K562 (cell line): ENCODE measurements around the gene LTBR. TPM values are rescaled to one million over a fixed set of nuclear protein-coding genes. Genes with fewer than 3 reads are reported as not detected.

Source experiments
- ATAC-seq: fragments of 200-7000 bp; cut with Tn5 transposase; 3 replicates; pipeline ENCODE4 v1.9.1; 2020; ENCODE audit warnings: moderate library complexity
- BruUV-seq: library from RNA; stranded (reverse); fragments of 400-500 nt; replicated peaks from 2 replicates; lab custom pipeline; 2021; lab: Mats Ljungman, UMichigan
- CTCF ChIA-PET: fragments of 300-600 bp; formaldehyde crosslinking; extraction: SDS; loops from one replicate; lab custom pipeline; 2021; ENCODE audit warnings: low intra/inter-chr PET ratio; lab: Yijun Ruan, JAX
- POLR2A ChIA-PET: fragments of 300-600, 350-650 bp; sonication (Branson Sonifier 250); formaldehyde crosslinking; extraction: SDS; loops from one replicate; lab custom pipeline; 2021; ENCODE audit warnings: antibody characterized with exemption, inconsistent platforms; lab: Yijun Ruan, JAX
- DNase-seq, 4 experiments: peaks; one replicate each; pipeline versions ENCODE4 v3.0.0 to v3.0.0-alpha.2; 2011 to 2018; ENCODE audit warnings: low spot score in 3 of 4, mixed read lengths in 3 of 4; ENCODE audit errors: extremely low read depth in 1 of 4
- FAIRE-seq: peaks from 2 replicates; lab custom pipeline; 2011; peaks lifted over from hg19 to GRCh38; lab: Jason Lieb, UNC
- H2AFZ ChIP-seq: 2 replicates; pipeline ENCODE4 v1.6.0; 2011; ENCODE audit warnings: low read depth, low read length, control low read depth, inconsistent platforms
- H3K27ac ChIP-seq: fragments of 200-600 bp; 3 replicates; pipeline ENCODE4 v1.8.0; 2011; ENCODE audit warnings: low read depth, mild to moderate bottlenecking, control low read depth, inconsistent platforms, low read length, moderate library complexity, mixed read lengths; ENCODE audit errors: extremely low read depth
- H3K27me3 ChIP-seq, 2 experiments: fragments of 300-600 bp in 1 of 2; 2 replicates in 1 of 2; 3 replicates in 1 of 2; pipeline versions ENCODE4 v1.6.0 to v1.8.0; 2011; ENCODE audit warnings: inconsistent platforms in 2 of 2, low read length in 2 of 2, mild to moderate bottlenecking in 1 of 2, mixed read lengths in 1 of 2, moderate library complexity in 1 of 2; ENCODE audit not compliant: control insufficient read depth in 2 of 2, insufficient read depth in 2 of 2
- H3K36me3 ChIP-seq: fragments of 300-600 bp; 3 replicates; pipeline ENCODE4 v1.8.0; 2011; ENCODE audit warnings: mild to moderate bottlenecking, low read length, inconsistent platforms; ENCODE audit not compliant: control insufficient read depth, insufficient read depth
- H3K4me1 ChIP-seq, 2 experiments: fragments of 200-600 bp in 1 of 2; replicated peaks in 1 of 2; 2 replicates in 1 of 2; 3 replicates in 1 of 2; pipeline versions ENCODE4 v1.5.1 to v1.8.0; 2011; ENCODE audit warnings: inconsistent platforms in 2 of 2, low read length in 2 of 2, mild to moderate bottlenecking in 1 of 2, mixed read lengths in 1 of 2, moderate library complexity in 1 of 2; ENCODE audit not compliant: control insufficient read depth in 2 of 2, insufficient read depth in 2 of 2
- H3K4me2 ChIP-seq: 2 replicates; pipeline ENCODE4 v1.6.1; 2011; ENCODE audit warnings: low read length, control low read depth, inconsistent platforms, mixed read lengths; ENCODE audit not compliant: insufficient read depth
- H3K4me3 ChIP-seq: fragments of 200-600 bp; sonication (generic), shearing (Covaris generic); 2 replicates; pipeline ENCODE4 v1.5.1; 2016; ENCODE audit warnings: control low read depth, inconsistent platforms
- H3K79me2 ChIP-seq: fragments of 200-600 bp; 3 replicates; pipeline ENCODE4 v1.8.0; 2011; ENCODE audit warnings: low read length, inconsistent platforms; ENCODE audit not compliant: control insufficient read depth, insufficient read depth
- H3K9ac ChIP-seq, 2 experiments: 2 replicates each; pipeline versions ENCODE4 v1.6.0 to v1.6.1; 2011; ENCODE audit warnings: low read depth in 2 of 2, low read length in 2 of 2, control low read depth in 1 of 2, inconsistent platforms in 1 of 2, mild to moderate bottlenecking in 1 of 2, mixed read lengths in 1 of 2; ENCODE audit not compliant: insufficient read depth in 1 of 2
- H3K9me1 ChIP-seq: one replicate; pipeline ENCODE4 v1.6.0; 2011; ENCODE audit warnings: inconsistent platforms, mild to moderate bottlenecking, low read length, moderate library complexity; ENCODE audit not compliant: control insufficient read depth, insufficient read depth
- H3K9me3 ChIP-seq: replicated peaks from 2 replicates; pipeline ENCODE4 v1.5.1; 2011; ENCODE audit warnings: low read depth, low read length, inconsistent platforms; ENCODE audit not compliant: control insufficient read depth, insufficient read depth
- H4K20me1 ChIP-seq: replicated peaks from 2 replicates; pipeline ENCODE4 v1.6.1; 2011; ENCODE audit warnings: low read length, inconsistent platforms, mixed read lengths; ENCODE audit not compliant: control insufficient read depth, insufficient read depth
- ARID3B ChIP-seq: fragments of 250-450 bp; sonication (Bioruptor Pico); IDR thresholded peaks from 2 replicates; pipeline ENCODE4 v1.4.0; 2020; ENCODE audit warnings: borderline replicate concordance
- HNRNPL ChIP-seq: fragments of 200-400 bp; formaldehyde crosslinking; IDR thresholded peaks from 2 replicates; pipeline ENCODE4 v1.6.1; 2017; ENCODE audit warnings: low read depth, mild to moderate bottlenecking, low read length
- ILK ChIP-seq: fragments of 450-650 bp; IDR thresholded peaks from 2 replicates; pipeline ENCODE4 v1.6.1; 2016; ENCODE audit warnings: missing genetic modification characterization, low read depth, mild to moderate bottlenecking, missing compliant biosample characterization, moderate library complexity, borderline replicate concordance
- IRF2 ChIP-seq: sonication (generic); formaldehyde crosslinking; IDR thresholded peaks from 2 replicates; pipeline ENCODE4 v1.8.1; 2022; ENCODE audit warnings: mild to moderate bottlenecking, missing genetic modification reagents
- KAT7 ChIP-seq: sonication (generic); formaldehyde crosslinking; IDR thresholded peaks from 2 replicates; pipeline ENCODE4 v1.8.0; 2022; ENCODE audit warnings: missing genetic modification reagents, mild to moderate bottlenecking, borderline replicate concordance
- TFAP4 ChIP-seq: sonication (generic); formaldehyde crosslinking; IDR thresholded peaks from 2 replicates; pipeline ENCODE4 v1.8.0; 2022; ENCODE audit warnings: missing genetic modification reagents, mild to moderate bottlenecking, moderate library complexity, borderline replicate concordance
- ZMIZ1 ChIP-seq, 2 experiments: fragments of 150-350 bp in 1 of 2; IDR thresholded peaks; 2 replicates each; pipeline ENCODE4 v1.6.1; 2012 to 2016; ENCODE audit warnings: low read depth in 2 of 2, low read length in 2 of 2, mild to moderate bottlenecking in 1 of 2, moderate library complexity in 1 of 2
- ZNF146 ChIP-seq: IDR thresholded peaks from one replicate; pipeline ENCODE4 v1.6.1; 2018; ENCODE audit warnings: missing compliant biosample characterization; ENCODE audit not compliant: unreplicated experiment
- ZNF586 ChIP-seq: fragments of 450-650 bp; formaldehyde crosslinking; conservative IDR thresholded peaks from 2 replicates; pipeline ENCODE4 v1.4.0; 2020; ENCODE audit warnings: mild to moderate bottlenecking, moderate library complexity
- WGBS: fragments of 100-300 bp; shearing (Covaris generic); methylation state at CpG from one replicate; pipeline ENCODE4 v1.1.6; 2016; ENCODE audit warnings: low coverage, mixed read lengths; ENCODE audit not compliant: insufficient coverage; ENCODE audit errors: missing lambda C conversion rate; 5-methylcytosine and 5-hydroxymethylcytosine counted together
- in situ Hi-C: fragments of 300-500 bp; cut with MboI; formaldehyde crosslinking; loops from 4 replicates; pipeline ENCODE4 v1.15.0; 2018; ENCODE audit warnings: inconsistent platforms, mixed read lengths
- intact Hi-C: fragments of 100-400 bp; cut with micrococcal nuclease; formaldehyde crosslinking; loops from 2 replicates; pipeline ENCODE4 v1.14.2; 2022
- polyA plus RNA-seq, 8 experiments: library from polyadenylated mRNA; depleted of rRNA in 4 of 8; stranded (reverse) in 5 of 8; unstranded in 3 of 8; fragments of >200 nt; fragmentation: Nextera tagmentation in 2 of 8; fragmentation: Illumina TruSeq in 1 of 8; extraction: Ambion mirVana in 2 of 8; extraction: Trizol in 1 of 8; gene quantifications; 2 replicates each; pipeline versions ENCODE4 v1.2.1 to v1.2.3, GENCODE V29; 2011 to 2014; ENCODE audit warnings: inconsistent platforms in 1 of 8, missing spikeins in 1 of 8
- total RNA-seq, 7 experiments: library from RNA; depleted of rRNA in 6 of 7; stranded (reverse); fragments of >200 nt in 6 of 7; fragmentation: Illumina TruSeq in 2 of 7; extraction: Trizol in 2 of 7; gene quantifications; 2 replicates each; pipeline versions ENCODE4 v1.2.1 to v1.2.3, GENCODE V29; 2011 to 2021; ENCODE audit warnings: low replicate concordance in 1 of 7
- TF ChIP-seq, protein P1 (sequence below): fragments of 250-450 bp; sonication (Bioruptor Pico); IDR thresholded peaks from 2 replicates; pipeline ENCODE4 v1.9.0; 2021; ENCODE audit warnings: mild to moderate bottlenecking
- TF ChIP-seq, protein P2 (sequence below), 2 experiments: fragments of 450-650 bp in 1 of 2; IDR thresholded peaks; 2 replicates each; pipeline ENCODE4 v1.6.1; 2011 to 2017; ENCODE audit warnings: low read depth in 2 of 2, antibody characterized with exemption in 1 of 2, borderline replicate concordance in 1 of 2, low read length in 1 of 2, mild to moderate bottlenecking in 1 of 2, mixed read lengths in 1 of 2; ENCODE audit not compliant: control insufficient read depth in 1 of 2

The LTBR gene
- total and polyA plus RNA-seq, 9 of the 15 experiments (the other 6 are each of a cell fraction or from before 2014, with no cell fraction given) = 0.96 to 69.0 (median 35.3) TPM

GRCh38 chr12:6360080-6360571 lies 23.8 kb upstream of the LTBR start:
- WGBS = 31% methylated on average over 4 of the region's 7 CpGs
- intact Hi-C loops = no loop called here

More at GRCh38 chr12:6360080-6360571, 23.8 kb upstream of the LTBR start:
- Histone ChIP-seq H3K27me3 (peaks cover 0 to 8% of the 10 kb centered on the region in 2 experiments; a peak in 2 of 5 replicates), H3K9me1 (no peaks in the 10 kb centered on the region), H3K9me3 (no peaks in the 10 kb centered on the region), H3K79me2 (no peaks in the 10 kb centered on the region), H4K20me1 (0 out of 2 replicates have a peak, but pooled peaks cover 3% of the 10 kb centered on the region), H3K27ac (no peak overlapping the region), H3K4me2 (no peak overlapping the region), H3K4me3 (no peak overlapping the region), H3K4me1 (peaks cover 0 to 14% of the 10 kb centered on the region in 2 experiments; a peak in 3 of 5 replicates), H3K9ac (no peak overlapping the region), H3K36me3 (no peaks in the 10 kb centered on the region)
- FAIRE-seq (no peak), ATAC-seq (no peak), DNase-seq (no peak)
- in situ Hi-C loops = no loop called here
- CTCF ChIA-PET = no interaction called here
- BruUV-seq = no TSS peak
- POLR2A ChIA-PET = interaction anchor here (1.1 kb wide), 1 partner anchor 30 kb away, joined by 4 read pairs; no protein-coding TSS in a partner anchor
- TF ChIP-seq ZNF586 (no peak), IRF2 (no peak), ZMIZ1 (IDR thresholded peaks at IDR 0.05; ENCODE audit: low read depth in 2 of 2, low read length in 2 of 2) (no peak), ILK (tag) (no peak), ARID3B (no peak), TFAP4 (no peak), ZNF146 (no peak), HNRNPL (no peak), KAT7 (CRISPR knock-in tag) (no peak)
- TF ChIP-seq, protein P1, sequence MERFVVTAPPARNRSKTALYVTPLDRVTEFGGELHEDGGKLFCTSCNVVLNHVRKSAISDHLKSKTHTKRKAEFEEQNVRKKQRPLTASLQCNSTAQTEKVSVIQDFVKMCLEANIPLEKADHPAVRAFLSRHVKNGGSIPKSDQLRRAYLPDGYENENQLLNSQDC (CRISPR knock-in tag) = no peak
- TF ChIP-seq, protein P2, sequence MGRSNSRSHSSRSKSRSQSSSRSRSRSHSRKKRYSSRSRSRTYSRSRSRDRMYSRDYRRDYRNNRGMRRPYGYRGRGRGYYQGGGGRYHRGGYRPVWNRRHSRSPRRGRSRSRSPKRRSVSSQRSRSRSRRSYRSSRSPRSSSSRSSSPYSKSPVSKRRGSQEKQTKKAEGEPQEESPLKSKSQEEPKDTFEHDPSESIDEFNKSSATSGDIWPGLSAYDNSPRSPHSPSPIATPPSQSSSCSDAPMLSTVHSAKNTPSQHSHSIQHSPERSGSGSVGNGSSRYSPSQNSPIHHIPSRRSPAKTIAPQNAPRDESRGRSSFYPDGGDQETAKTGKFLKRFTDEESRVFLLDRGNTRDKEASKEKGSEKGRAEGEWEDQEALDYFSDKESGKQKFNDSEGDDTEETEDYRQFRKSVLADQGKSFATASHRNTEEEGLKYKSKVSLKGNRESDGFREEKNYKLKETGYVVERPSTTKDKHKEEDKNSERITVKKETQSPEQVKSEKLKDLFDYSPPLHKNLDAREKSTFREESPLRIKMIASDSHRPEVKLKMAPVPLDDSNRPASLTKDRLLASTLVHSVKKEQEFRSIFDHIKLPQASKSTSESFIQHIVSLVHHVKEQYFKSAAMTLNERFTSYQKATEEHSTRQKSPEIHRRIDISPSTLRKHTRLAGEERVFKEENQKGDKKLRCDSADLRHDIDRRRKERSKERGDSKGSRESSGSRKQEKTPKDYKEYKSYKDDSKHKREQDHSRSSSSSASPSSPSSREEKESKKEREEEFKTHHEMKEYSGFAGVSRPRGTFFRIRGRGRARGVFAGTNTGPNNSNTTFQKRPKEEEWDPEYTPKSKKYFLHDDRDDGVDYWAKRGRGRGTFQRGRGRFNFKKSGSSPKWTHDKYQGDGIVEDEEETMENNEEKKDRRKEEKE (IDR thresholded peaks at IDR 0.05; ENCODE audit: borderline replicate concordance in 1 of 2, control insufficient read depth in 1 of 2, low read depth in 2 of 2, low read length in 1 of 2) = no peak
- TF ChIP-seq, all 486 proteins: peak for 0
- no peak overlapping the region for H2AFZ ChIP-seq
